A673 (cell line): ENCODE results near the gene PRLR.

Experiments used
- EZH2 ChIP-seq: fragments of 200-600 bp; sonication (generic); IDR thresholded peaks from 2 replicates; pipeline ENCODE4 v1.6.1; 2017; ENCODE audit warnings: borderline replicate concordance, low read depth, mild to moderate bottlenecking, mixed read lengths, antibody characterized with exemption, low read length; ENCODE audit not compliant: poor library complexity, severe bottlenecking
- TF ChIP-seq, protein P1 (sequence below): fragments of 300-800, 200-600 bp; sonication (generic); conservative IDR thresholded peaks from 2 replicates; pipeline ENCODE4 v1.5.1; 2017; ENCODE audit warnings: low read depth, mild to moderate bottlenecking, antibody characterized with exemption, low read length, moderate library complexity, mixed read lengths

DNA sequence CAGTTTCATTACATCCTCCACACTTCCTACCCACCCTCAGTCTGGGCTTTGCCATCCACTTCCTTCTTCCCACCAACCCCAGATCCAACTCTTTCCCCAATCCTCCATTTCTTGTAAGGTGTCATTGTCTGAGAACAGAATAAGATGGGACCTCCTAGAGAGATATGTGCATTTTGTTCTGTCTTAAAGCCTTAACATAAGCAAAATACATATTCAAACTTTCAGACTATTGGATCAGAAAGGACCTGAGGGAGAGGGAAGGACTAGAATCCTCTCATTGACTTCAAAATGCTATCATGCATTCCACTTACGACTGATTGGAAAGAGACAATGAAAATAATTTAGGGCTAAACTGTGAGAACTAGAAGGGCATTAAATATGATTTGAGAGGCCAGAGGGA is 225.5 kb downstream of the PRLR start:
- TF ChIP-seq EZH2 = no peak
- TF ChIP-seq, protein P1, sequence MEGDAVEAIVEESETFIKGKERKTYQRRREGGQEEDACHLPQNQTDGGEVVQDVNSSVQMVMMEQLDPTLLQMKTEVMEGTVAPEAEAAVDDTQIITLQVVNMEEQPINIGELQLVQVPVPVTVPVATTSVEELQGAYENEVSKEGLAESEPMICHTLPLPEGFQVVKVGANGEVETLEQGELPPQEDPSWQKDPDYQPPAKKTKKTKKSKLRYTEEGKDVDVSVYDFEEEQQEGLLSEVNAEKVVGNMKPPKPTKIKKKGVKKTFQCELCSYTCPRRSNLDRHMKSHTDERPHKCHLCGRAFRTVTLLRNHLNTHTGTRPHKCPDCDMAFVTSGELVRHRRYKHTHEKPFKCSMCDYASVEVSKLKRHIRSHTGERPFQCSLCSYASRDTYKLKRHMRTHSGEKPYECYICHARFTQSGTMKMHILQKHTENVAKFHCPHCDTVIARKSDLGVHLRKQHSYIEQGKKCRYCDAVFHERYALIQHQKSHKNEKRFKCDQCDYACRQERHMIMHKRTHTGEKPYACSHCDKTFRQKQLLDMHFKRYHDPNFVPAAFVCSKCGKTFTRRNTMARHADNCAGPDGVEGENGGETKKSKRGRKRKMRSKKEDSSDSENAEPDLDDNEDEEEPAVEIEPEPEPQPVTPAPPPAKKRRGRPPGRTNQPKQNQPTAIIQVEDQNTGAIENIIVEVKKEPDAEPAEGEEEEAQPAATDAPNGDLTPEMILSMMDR = no peak
